H1 (cell line): ENCODE data around the gene GRIK4. TPM values are rescaled to one million over a fixed set of nuclear protein-coding genes. Genes with fewer than 3 reads are reported as not detected.

ENCODE experiments used
- CTCF ChIA-PET: fragments of 300-600 bp; sonication (Branson Sonifier 250); formaldehyde crosslinking; loops from one replicate; lab custom pipeline; 2021; ENCODE audit not compliant: partially characterized antibody; lab: Charles Lee
- POLR2A ChIA-PET: fragments of 300-600 bp; sonication (Branson Sonifier 250); formaldehyde crosslinking; loops from one replicate; lab custom pipeline; 2021; ENCODE audit warnings: inconsistent platforms; ENCODE audit not compliant: partially characterized antibody; lab: Charles Lee
- DNase-seq, 2 experiments: peaks; one replicate each; pipeline versions ENCODE4 v3.0.0 to v3.0.0-alpha.2; 2010 to 2022; ENCODE audit warnings: low spot score in 2 of 2, low read depth in 1 of 2, mixed read lengths in 1 of 2
- FAIRE-seq: peaks from 2 replicates; lab custom pipeline; 2011; peaks lifted over from hg19 to GRCh38; lab: Jason Lieb, UNC
- H2AFZ ChIP-seq: 2 replicates; pipeline ENCODE4 v1.8.1; 2012; ENCODE audit warnings: low read length, inconsistent platforms
- H2AK5ac ChIP-seq: 2 replicates; pipeline ENCODE4 v1.6.1; 2013; ENCODE audit warnings: low read depth, low read length
- H2BK120ac ChIP-seq: replicated peaks from 2 replicates; pipeline ENCODE3; 2013; ENCODE audit warnings: low read depth, low read length, inconsistent platforms
- H2BK12ac ChIP-seq: 2 replicates; pipeline ENCODE4 v1.6.1; 2013; ENCODE audit warnings: low read depth, low read length
- H2BK15ac ChIP-seq: 2 replicates; pipeline ENCODE4 v1.6.1; 2013; ENCODE audit warnings: low read length
- H2BK20ac ChIP-seq: 2 replicates; pipeline ENCODE4 v1.6.1; 2013; ENCODE audit warnings: low read length
- H2BK5ac ChIP-seq: 2 replicates; pipeline ENCODE4 v1.6.1; 2013; ENCODE audit warnings: low read depth, low read length
- H3K14ac ChIP-seq: 2 replicates; pipeline ENCODE4 v1.6.1; 2013; ENCODE audit warnings: inconsistent platforms; ENCODE audit not compliant: insufficient read length
- H3K18ac ChIP-seq: 2 replicates; pipeline ENCODE4 v1.6.1; 2013; ENCODE audit warnings: low read length; ENCODE audit errors: extremely low read depth
- H3K23ac ChIP-seq: 2 replicates; pipeline ENCODE4 v1.6.1; 2013; ENCODE audit warnings: inconsistent platforms; ENCODE audit not compliant: insufficient read length
- H3K23me2 ChIP-seq: 2 replicates; pipeline ENCODE4 v1.6.1; 2013; ENCODE audit warnings: low read depth, low read length
- H3K27ac ChIP-seq: 2 replicates; pipeline ENCODE4 v1.6.1; 2011; ENCODE audit warnings: low read depth, low read length, inconsistent platforms
- H3K27me3 ChIP-seq, 4 experiments: replicated peaks in 1 of 4; 1 replicate in 1 of 4; 2 replicates in 3 of 4; pipeline versions ENCODE4 v1.6.1 to v1.8.1; 2011 to 2013; ENCODE audit warnings: low read length in 3 of 4, mild to moderate bottlenecking in 3 of 4, inconsistent platforms in 2 of 4, mixed read lengths in 2 of 4, moderate library complexity in 1 of 4; ENCODE audit not compliant: control insufficient read depth in 3 of 4, insufficient read depth in 3 of 4; ENCODE audit errors: extremely low read depth in 1 of 4
- H3K36me3 ChIP-seq, 4 experiments: 2 replicates each; pipeline versions ENCODE4 v1.6.1 to v1.8.1; 2011 to 2013; ENCODE audit warnings: mild to moderate bottlenecking in 4 of 4, low read length in 3 of 4, moderate library complexity in 2 of 4, control low read depth in 1 of 4, inconsistent platforms in 1 of 4; ENCODE audit not compliant: insufficient read depth in 4 of 4, control insufficient read depth in 2 of 4
- H3K4ac ChIP-seq: replicated peaks from 2 replicates; pipeline ENCODE3; 2013; ENCODE audit warnings: low read length, low read depth, mixed read lengths, inconsistent platforms; ENCODE audit not compliant: insufficient read length
- H3K4me1 ChIP-seq, 4 experiments: replicated peaks in 1 of 4; 1 replicate in 1 of 4; 2 replicates in 3 of 4; pipeline versions ENCODE4 v1.6.1 to v1.8.1; 2011 to 2013; ENCODE audit warnings: low read length in 3 of 4, inconsistent platforms in 2 of 4, mixed read lengths in 1 of 4; ENCODE audit not compliant: insufficient read depth in 4 of 4, control insufficient read depth in 3 of 4
- H3K4me2 ChIP-seq, 2 experiments: 2 replicates each; pipeline versions ENCODE4 v1.6.1 to v1.8.1; 2011 to 2013; ENCODE audit warnings: low read depth in 2 of 2, low read length in 2 of 2, control low read depth in 1 of 2, inconsistent platforms in 1 of 2, mild to moderate bottlenecking in 1 of 2; ENCODE audit not compliant: insufficient read depth in 1 of 2
- H3K4me3 ChIP-seq, 4 experiments: fragments of 200-600, 300-600 bp in 1 of 4; sonication (generic), shearing (Covaris generic), sonication (Bioruptor Twin) in 1 of 4; 2 replicates each; pipeline versions ENCODE4 v1.5.1 to v1.8.1; 2011 to 2016; ENCODE audit warnings: low read length in 4 of 4, low read depth in 3 of 4, control low read depth in 2 of 4, inconsistent platforms in 2 of 4, mild to moderate bottlenecking in 2 of 4, mixed read lengths in 1 of 4, moderate library complexity in 1 of 4; ENCODE audit not compliant: insufficient read depth in 2 of 4; ENCODE audit errors: extremely low read depth in 1 of 4
- H3K56ac ChIP-seq: replicated peaks from 2 replicates; pipeline ENCODE3; 2013; ENCODE audit warnings: low read depth, mild to moderate bottlenecking, mixed read lengths, low read length, inconsistent platforms; ENCODE audit not compliant: insufficient read length
- H3K79me1 ChIP-seq: 2 replicates; pipeline ENCODE4 v1.6.1; 2013; ENCODE audit warnings: low read depth, low read length, control low read depth
- H3K79me2 ChIP-seq, 2 experiments: 2 replicates each; pipeline versions ENCODE4 v1.6.1 to v1.8.1; 2012 to 2013; ENCODE audit warnings: low read length in 2 of 2, mild to moderate bottlenecking in 2 of 2, inconsistent platforms in 1 of 2; ENCODE audit not compliant: insufficient read depth in 2 of 2, control insufficient read depth in 1 of 2
- H3K9ac ChIP-seq, 4 experiments: replicated peaks in 1 of 4; 1 replicate in 1 of 4; 2 replicates in 3 of 4; pipeline versions ENCODE4 v1.6.1 to v1.8.1; 2011 to 2013; ENCODE audit warnings: low read depth in 3 of 4, low read length in 3 of 4, control low read depth in 2 of 4, mild to moderate bottlenecking in 2 of 4, moderate library complexity in 2 of 4, inconsistent platforms in 1 of 4; ENCODE audit errors: extremely low read depth in 1 of 4
- H3K9me3 ChIP-seq, 2 experiments: 2 replicates each; pipeline versions ENCODE4 v1.6.1 to v1.8.1; 2012 to 2013; ENCODE audit warnings: mild to moderate bottlenecking in 2 of 2, moderate library complexity in 2 of 2, control low read depth in 1 of 2, inconsistent platforms in 1 of 2, low read depth in 1 of 2, low read length in 1 of 2, mixed read lengths in 1 of 2; ENCODE audit not compliant: insufficient read depth in 2 of 2
- H4K20me1 ChIP-seq, 2 experiments: replicated peaks in 1 of 2; 2 replicates each; pipeline versions ENCODE3 to v1.8.1; 2011 to 2013; ENCODE audit warnings: inconsistent platforms in 2 of 2, low read length in 2 of 2, mild to moderate bottlenecking in 1 of 2; ENCODE audit not compliant: insufficient read depth in 2 of 2, control insufficient read depth in 1 of 2
- H4K5ac ChIP-seq: 2 replicates; pipeline ENCODE4 v1.6.1; 2013; ENCODE audit warnings: low read length, low read depth, mixed read lengths, inconsistent platforms; ENCODE audit not compliant: insufficient read length
- H4K8ac ChIP-seq: 2 replicates; pipeline ENCODE4 v1.8.0; 2013; ENCODE audit warnings: mild to moderate bottlenecking, moderate library complexity, low read length, inconsistent platforms; ENCODE audit not compliant: insufficient read depth; ENCODE audit errors: extremely low read depth
- H4K91ac ChIP-seq: replicated peaks from 2 replicates; pipeline ENCODE3; 2013; ENCODE audit warnings: low read length, mixed read lengths, inconsistent platforms; ENCODE audit not compliant: insufficient read length
- CHD1 ChIP-seq: IDR thresholded peaks from 2 replicates; pipeline ENCODE4 v1.6.1; 2012; ENCODE audit warnings: low read depth, low read length, improper control_type of control experiment
- EZH2 ChIP-seq: fragments of 200-600 bp; sonication (generic); IDR thresholded peaks from 2 replicates; pipeline ENCODE4 v1.7.1; 2012; ENCODE audit warnings: low read depth, mild to moderate bottlenecking, moderate library complexity, low read length, inconsistent platforms; ENCODE audit not compliant: severe bottlenecking
- MAFK ChIP-seq: IDR thresholded peaks from 2 replicates; pipeline ENCODE4 v1.6.1; 2012; ENCODE audit warnings: low read depth, mild to moderate bottlenecking, improper control_type of control experiment, low read length
- PHF8 ChIP-seq: fragments of 200-600 bp; sonication (generic); conservative IDR thresholded peaks from 2 replicates; pipeline ENCODE4 v1.7.1; 2012; ENCODE audit warnings: low read depth, mild to moderate bottlenecking, inconsistent platforms, low read length, moderate library complexity
- POU5F1 ChIP-seq: IDR thresholded peaks from 2 replicates; pipeline ENCODE4 v1.6.1; 2011; ENCODE audit warnings: low read depth, mild to moderate bottlenecking, low read length, moderate library complexity
- SIN3A ChIP-seq, 2 experiments: IDR thresholded peaks in 1 of 2; conservative IDR thresholded peaks in 1 of 2; 2 replicates each; pipeline ENCODE4 v1.6.1; 2011 to 2012; ENCODE audit warnings: low read length in 2 of 2, improper control_type of control experiment in 1 of 2, low read depth in 1 of 2, mild to moderate bottlenecking in 1 of 2
- SUZ12 ChIP-seq: fragments of 200-600 bp; sonication (generic); IDR thresholded peaks from 2 replicates; pipeline ENCODE4 v1.6.1; 2012; ENCODE audit warnings: mild to moderate bottlenecking, inconsistent platforms, low read length, moderate library complexity, mixed read lengths
- WGBS, 2 experiments: shearing (Covaris generic) in 1 of 2; methylation state at CpG; one replicate each; pipeline versions ENCODE4 v1.1.6 to v1.1.7; 2013 to 2015; ENCODE audit warnings: low lambda C conversion rate in 2 of 2, mixed read lengths in 2 of 2, inconsistent platforms in 1 of 2, low coverage in 1 of 2, missing lambda C conversion rate in 1 of 2; ENCODE audit not compliant: insufficient replicate concordance in 2 of 2, insufficient coverage in 1 of 2, insufficient read length in 1 of 2; ENCODE audit errors: extremely low coverage in 1 of 2, missing lambda C conversion rate in 1 of 2; 5-methylcytosine and 5-hydroxymethylcytosine counted together
- polyA plus RNA-seq, 7 experiments: library from polyadenylated mRNA; depleted of rRNA in 3 of 7; stranded (reverse) in 5 of 7; unstranded in 2 of 7; fragments of >200 nt in 5 of 7; fragments of 200-250 nt in 2 of 7; gene quantifications; 1 replicate in 5 of 7; 2 replicates in 1 of 7; 4 replicates in 1 of 7; pipeline versions ENCODE4 v1.2.1 to v1.2.3, GENCODE V29; 2011 to 2013; ENCODE audit warnings: missing spikeins in 2 of 7, mixed read lengths in 2 of 7
- total RNA-seq: library from RNA; stranded (reverse); fragmentation: NEBNext Ultra II Directional; extraction: Animal tissue kit (Norgen Biotek cat#: 25700); gene quantifications from 2 replicates; pipeline ENCODE4 v1.2.1, GENCODE V29; 2021

Gene GRIK4
- total and polyA plus RNA-seq, 2 of the 8 experiments (the other 6 are each of a cell fraction or from before 2014, with no cell fraction given), result 1.2 to 2.9 TPM

DNA sequence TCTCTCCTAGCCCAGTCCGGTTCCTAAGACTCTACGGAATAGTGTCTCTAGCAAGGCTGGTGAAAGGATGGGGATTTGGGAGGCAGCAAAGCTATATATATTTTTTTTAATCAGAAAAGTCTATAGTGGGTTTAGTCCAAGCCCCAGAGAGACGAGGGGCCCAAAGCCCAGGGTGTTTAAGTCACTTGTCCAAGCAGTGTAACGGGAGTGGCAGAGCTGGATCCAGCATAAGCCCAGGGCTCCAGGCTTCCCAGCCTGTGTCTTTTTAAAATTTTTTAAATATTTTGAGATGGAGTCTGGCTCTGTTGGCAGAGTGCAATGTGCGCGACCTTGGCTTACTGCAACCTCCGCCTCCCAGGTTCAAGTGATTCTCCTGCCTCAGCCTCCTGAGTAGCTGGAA is 6.8 kb downstream of the GRIK4 start:
- FAIRE-seq, result no peak
- WGBS, 2 experiments, result 98% methylated on average over 7 of the region's 7 CpGs; no CpG with 5 or more reads in 1 of the 2 experiments
- Histone ChIP-seq H3K4me2 (no peak overlapping the region), H3K56ac (no peak overlapping the region), H3K36me3 (no peaks in the 10 kb centered on the region), H3K79me2 (no peaks in the 10 kb centered on the region), H3K9me3 (no peaks in the 10 kb centered on the region), H2BK15ac (no peak overlapping the region), H4K5ac (no peak overlapping the region), H3K14ac (no peak overlapping the region), H4K8ac (no peak overlapping the region), H2AFZ (no peak overlapping the region), H3K79me1 (no peaks in the 10 kb centered on the region), H3K27me3 (peaks cover 0 to 10% (median 1%) of the 10 kb centered on the region in 4 experiments; a peak in 2 of 7 replicates), H2BK5ac (no peak overlapping the region), H3K4ac (no peak overlapping the region), H2BK20ac (no peak overlapping the region), H2BK120ac (no peak overlapping the region), H3K9ac (no peak overlapping the region), H2BK12ac (no peak overlapping the region), H3K4me1 (peaks cover under 1 to 23% (median 12%) of the 10 kb centered on the region in 4 experiments), H3K18ac (no peak overlapping the region), H2AK5ac (no peak overlapping the region), H4K20me1 (no peaks in the 10 kb centered on the region), H3K23me2 (no peaks in the 10 kb centered on the region), H3K4me3 (no peak overlapping the region), H4K91ac (no peak overlapping the region), H3K27ac (no peak overlapping the region), H3K23ac (no peak overlapping the region)
- POLR2A ChIA-PET, result no interaction called here
- no peak for DNase-seq
- CTCF ChIA-PET, result interaction anchor here (1.1 to 2.8 kb wide), 5 partner anchors 9 to 410 kb away, joined by 3 to 13 read pairs (median 4); no protein-coding TSS in a partner anchor
- TF ChIP-seq POU5F1 (no peak), MAFK (no peak), EZH2 (no peak), SIN3A (conservative IDR thresholded peaks at IDR 0.05 in 1 of 2, IDR thresholded peaks at IDR 0.05 in 1 of 2; ENCODE audit: low read depth in 1 of 2, low read length in 2 of 2) (no peak), CHD1 (no peak), PHF8 (no peak), SUZ12 (no peak)
